Right ventricle myocardium superior (tissue), 1 donor: ENCODE data around the gene FGF1. TPM values are rescaled to one million over a fixed set of nuclear protein-coding genes. Genes with fewer than 3 reads are reported as not detected.
A peak's percentile ranks its signal among the peaks of the same experiment; 100 is the strongest.

Experiments used
- ATAC-seq: fragments of 200-7000 bp; cut with Tn5 transposase; one replicate; pipeline ENCODE4 v1.9.1; 2020; ENCODE audit warnings: mild to moderate bottlenecking; ENCODE audit not compliant: poor library complexity
- DNase-seq: peaks from one replicate; pipeline ENCODE4 v3.0.0-alpha.2; 2020
- intact Hi-C: fragments of 100-400 bp; cut with DNase I; formaldehyde crosslinking; loops from one replicate; pipeline ENCODE4 v1.11.2; 2022
- long read RNA-seq: library from polyadenylated mRNA; unstranded; transcript quantifications from one replicate; pipeline ENCODE4 v2.0.0, GENCODE V29; 2021
- total RNA-seq: library from RNA; stranded (reverse); fragmentation: NEBNext Ultra II Directional; extraction: Animal tissue kit (Norgen Biotek cat#: 25700); gene quantifications from one replicate; pipeline ENCODE4 v1.2.1, GENCODE V29; 2021
- donor health status: DM: no; HTN: yes; CAD: no; lungs with severe emphysema.

The FGF1 gene
- 42.7 TPM for total RNA-seq
- long read RNA-seq, full-length matches to known transcripts, result 64 of 95 reads
- long read RNA-seq, partial matches to known transcripts, result 1 of 95 reads
- long read RNA-seq, other reads (novel, unspliced or antisense), result 30 of 95 reads

DNA sequence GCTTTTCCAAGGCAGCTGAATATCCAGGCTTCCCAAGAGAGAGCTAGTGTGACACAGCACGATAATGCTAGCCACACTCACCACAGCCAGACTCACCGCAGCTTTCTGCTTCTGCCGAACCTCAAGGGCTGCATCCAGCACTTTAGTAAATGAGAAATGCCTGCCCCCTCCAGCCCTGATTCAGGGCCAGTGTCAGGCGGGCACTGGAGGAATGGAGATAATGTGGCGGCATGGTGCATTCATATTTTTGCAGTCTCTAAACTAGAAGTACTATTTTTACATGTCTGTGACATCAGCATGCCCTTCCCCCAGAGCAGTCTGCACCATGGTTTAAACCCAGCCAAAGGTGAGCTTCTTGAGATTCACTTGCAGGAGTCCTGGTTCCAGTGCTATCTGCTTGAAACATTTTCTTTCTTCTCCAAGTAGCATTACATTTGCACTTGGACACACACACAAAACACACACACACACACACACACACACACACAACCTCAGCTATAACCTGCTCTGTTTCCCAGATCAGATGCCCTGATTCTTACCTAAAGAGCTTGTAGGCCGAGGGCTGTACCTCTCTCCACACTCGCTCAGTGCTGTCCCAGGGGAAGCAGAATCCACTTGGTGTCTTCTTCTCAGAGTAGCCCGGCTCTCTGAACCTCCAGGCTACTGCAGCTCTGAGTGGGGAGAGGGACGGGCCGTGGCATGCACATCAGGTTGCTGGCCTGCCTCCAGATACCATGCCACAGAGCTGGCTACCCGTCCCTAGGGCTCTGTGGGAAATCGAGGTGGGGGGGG lies at the start of gene FGF1:
Gene FGF1 (minus strand): TSS at position 673 of the 792 bp plus-strand sequence. CDS start 71,963 bp downstream, outside the sequence.
- peak; percentile 87 for ATAC-seq
- intact Hi-C loops, result no loop called here
- peak; percentile 77 for DNase-seq

DNA sequence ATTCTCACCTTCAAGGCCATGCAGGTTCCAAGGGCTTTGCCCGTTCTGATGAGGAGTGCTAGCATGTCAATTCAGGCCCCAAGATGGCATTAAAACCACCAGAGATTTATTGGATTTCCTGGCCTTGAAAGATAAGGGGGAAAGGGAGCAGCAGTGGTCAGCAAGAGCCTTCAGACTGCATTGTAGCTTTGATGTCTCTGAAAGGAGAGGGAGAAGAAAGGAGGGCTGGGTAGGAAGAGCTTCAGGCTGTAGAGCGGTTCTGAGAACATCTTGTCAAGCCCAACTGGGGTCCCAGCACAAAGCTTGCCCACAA lies 41.8 kb upstream of the FGF1 start:
- intact Hi-C loops, result no loop called here
- DNase-seq, result no peak
- no peak for ATAC-seq

DNA sequence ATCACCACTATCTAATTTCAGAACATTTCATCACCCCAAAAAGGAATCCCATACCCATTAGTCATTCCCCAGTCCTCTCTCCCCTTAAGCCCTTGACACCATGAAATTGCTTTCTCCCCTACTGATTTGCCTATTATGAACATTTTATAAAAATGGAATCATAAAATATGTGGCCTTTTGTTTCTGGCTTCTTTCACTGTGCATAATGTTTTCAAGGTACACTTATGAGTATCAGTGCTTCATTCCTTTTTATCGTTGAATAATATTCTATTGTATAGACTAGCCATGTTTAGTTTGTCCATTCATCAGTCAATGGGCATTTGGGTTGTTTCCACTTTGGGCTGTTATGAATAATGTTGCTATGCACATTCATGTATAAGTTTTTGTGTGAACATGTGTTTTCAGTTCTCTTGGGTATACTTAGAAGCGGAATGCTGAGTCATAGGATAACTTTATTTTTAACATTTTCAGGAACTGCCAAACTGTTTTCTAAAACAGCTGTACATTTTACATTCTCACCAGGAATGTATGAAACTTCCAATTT lies 40.4 kb upstream of the FGF1 start:
- ATAC-seq (peak; percentile 17), DNase-seq (no peak)
- intact Hi-C loops, result no loop called here

DNA sequence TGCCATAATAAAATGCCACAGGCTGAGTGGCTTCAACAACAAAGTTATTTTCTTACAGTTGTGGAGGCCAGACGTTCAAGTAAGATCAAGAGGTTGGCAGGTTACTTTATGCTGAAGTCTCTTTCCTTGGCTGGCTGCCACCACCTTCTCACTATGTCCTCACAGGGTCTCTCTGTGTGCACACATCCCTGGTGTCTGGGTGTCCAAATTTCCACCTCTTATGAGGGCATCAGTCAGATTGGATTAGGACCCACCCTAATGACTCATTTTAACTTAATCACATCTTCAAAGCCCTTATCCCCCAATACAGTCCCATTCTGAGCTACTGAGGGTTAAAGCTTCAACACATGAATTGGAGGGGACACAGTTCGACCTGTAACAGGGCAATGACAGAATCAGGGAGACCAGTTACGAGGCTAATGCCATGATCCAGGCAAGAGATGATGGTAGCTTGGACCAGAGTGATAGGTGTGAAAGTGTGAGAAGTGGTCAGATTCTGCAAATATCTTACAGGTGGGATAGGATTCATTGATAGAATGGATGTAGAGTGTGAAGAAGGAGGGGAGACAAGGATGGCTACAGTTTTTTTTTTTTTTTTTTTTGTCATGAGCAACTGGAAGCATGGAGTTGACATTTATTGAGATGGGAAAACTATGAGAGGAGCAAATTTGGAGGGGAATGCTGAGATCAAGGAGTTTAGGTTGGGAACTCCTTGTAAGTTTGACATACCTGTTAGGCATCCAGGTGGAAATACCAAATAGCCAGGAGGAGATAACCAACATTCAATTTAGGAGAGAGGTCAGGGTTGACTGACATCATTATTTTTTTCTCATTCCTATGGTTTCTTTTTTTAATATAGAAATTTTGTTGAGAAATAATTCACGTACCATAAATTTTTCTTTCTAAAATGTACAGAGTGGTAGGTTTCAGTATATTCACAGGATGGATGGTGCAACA lies 39.6 kb upstream of the FGF1 start:
- DNase-seq (no peak), ATAC-seq (no peak)
- intact Hi-C loops, result no loop called here

DNA sequence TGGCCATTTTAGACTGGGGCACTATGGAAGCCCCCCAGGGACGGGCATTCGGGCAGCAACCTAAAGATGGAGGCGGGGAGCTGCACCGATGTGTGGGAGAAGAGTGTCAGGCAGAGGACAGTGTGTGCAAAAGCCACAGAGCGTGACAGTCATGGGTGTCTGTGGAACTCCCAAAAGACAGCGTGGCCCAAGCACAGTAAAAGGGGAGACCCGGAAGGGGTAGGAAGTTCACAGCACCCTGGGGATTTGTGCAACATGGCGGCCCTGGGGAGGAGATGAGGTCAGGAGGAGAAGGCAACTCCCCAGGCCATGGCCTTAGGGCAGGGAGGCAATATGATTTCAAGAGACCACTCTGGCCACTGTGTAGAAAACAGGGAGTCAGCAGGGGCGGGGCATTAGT lies 38.9 kb upstream of the FGF1 start:
- DNase-seq (no peak), ATAC-seq (no peak)
- intact Hi-C loops, result loop anchor here (5.0 kb wide), 1 partner anchor 42 kb away; no protein-coding TSS in a partner anchor

DNA sequence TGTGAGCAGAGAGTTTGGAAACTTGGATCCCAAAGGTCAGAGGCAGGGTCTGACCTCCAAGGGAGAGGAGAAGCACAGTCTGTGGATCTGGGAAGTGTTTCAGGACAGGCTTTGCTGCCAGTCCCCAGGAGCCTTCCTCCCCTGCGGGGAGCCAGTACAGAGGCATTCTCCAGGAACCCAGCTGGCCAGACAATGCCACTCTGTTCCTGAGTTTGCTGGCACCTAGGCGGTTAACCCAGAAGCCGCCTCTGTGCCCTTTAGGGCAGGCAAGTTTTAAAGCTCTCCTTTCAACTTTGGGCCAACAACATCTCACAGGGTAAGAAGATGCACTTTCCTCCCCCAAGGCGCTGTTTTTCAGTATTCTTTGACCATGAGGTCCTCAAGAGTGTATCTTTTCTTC lies 37.0 kb upstream of the FGF1 start:
- no peak for ATAC-seq
- DNase-seq, result no peak
- intact Hi-C loops, result loop anchor here (5.0 kb wide), 1 partner anchor 44 kb away; no protein-coding TSS in a partner anchor

DNA sequence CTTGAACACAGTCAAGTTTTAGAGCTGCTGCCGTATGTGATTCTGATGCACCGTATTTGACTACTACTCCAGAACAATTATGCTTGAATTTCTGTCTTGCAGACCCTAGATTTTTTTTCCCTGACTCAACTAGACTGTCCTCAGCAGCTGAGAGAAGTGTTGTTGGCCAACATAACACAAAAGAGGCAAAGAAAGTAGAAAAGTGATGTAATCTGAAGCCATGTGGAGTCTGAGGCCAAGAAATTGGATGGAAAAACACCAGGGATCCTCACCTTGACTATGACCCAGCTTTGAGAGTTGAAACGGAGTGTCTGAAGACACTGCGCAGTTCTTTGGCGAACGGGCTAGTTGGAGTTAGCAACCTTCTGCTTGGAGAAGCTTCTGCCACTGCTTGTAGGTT lies 36.3 kb upstream of the FGF1 start:
- ATAC-seq (no peak), DNase-seq (no peak)
- intact Hi-C loops, result loop anchor here (5.0 kb wide), 1 partner anchor 45 kb away; no protein-coding TSS in a partner anchor

DNA sequence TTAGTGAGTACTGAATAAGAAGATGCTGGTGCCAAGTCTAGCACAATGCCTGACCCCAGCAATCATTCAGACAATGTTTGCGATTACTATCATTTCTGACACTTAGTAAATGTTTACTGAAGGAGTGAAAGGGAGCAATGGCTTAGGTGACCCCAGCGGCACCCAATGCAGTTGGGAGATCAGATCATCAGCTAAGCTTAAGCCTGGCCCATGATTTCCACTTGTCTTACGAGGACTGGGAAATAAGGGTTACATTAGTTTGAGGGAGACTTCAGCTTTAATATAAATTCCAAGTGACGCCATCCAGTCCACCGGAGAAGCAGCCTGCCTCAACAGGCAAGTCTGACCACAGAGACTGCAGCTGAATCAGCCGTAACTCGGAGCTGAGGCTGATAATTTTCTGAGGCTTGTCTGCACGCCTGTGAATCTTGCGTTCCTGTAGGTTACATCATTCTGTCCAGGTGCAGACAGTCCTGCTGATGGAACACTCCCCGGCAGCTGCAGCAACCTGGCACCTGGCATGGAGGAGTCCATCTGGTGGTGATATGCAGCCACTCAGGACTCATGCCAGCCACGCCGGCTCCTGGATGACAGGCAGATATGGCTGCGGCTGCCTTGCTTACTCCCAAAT lies 34.9 kb upstream of the FGF1 start:
- intact Hi-C loops, result loop anchor here (5.0 kb wide), 1 partner anchor 47 kb away; no protein-coding TSS in a partner anchor
- peak; percentile 47 for ATAC-seq
- peak; percentile 72 for DNase-seq

DNA sequence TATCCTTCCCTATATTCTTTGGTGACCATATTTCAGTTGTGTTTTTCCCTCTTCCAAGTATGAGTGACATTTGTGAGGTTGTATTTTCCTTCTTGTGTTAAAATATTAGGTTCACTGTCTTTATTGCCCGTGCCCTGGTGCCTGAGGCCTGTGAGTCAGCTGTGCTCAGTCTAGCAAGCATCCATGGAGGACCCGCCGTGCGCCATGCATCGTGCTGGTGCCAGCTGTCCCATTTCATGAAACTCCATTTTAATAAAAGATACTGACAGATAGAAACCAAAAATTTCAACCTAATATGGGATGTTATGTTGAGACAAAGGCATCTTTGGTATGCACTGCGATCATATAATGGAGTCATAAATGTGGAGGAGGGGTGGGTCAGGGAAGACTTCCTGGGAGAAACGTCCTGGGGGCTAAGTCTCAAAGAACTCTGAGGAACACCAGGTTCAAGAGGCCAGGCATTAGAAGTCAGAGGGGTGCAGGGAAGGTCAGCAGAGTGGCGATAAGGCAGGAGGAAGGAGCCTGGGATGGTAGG lies 34.0 kb upstream of the FGF1 start:
- no peak for DNase-seq
- intact Hi-C loops, result loop anchor here (5.0 kb wide), 1 partner anchor 47 kb away; no protein-coding TSS in a partner anchor
- ATAC-seq, result no peak

DNA sequence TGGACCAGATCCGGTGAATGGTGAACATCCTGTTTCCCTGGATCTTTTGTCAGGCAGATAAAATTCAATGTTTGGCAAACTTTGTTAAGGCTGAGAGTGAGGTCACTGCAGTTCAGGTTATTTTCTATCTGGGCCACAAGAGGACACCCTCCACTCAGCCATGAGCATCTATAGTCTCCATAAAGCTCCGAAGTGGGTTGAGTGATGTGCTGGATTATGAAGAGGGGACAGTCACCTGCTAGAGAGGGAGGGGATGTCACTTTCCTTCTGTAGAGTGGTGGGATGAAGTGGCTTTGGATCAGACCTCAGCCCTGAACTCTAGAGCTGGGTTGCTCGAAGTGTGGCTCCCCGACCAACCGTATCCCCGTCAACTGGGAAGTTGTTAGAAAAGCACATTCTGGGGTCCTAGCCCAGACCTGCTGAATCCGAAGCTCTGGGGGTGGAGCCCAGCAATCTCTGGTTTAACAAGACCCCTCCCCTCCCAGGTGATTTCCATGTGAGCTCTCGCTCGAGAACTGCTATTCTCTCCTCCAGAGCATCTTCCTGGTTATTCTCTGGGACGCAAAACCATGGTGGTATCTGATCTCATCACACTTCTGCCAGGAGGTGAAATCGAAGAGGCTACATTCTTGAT lies 31.8 kb upstream of the FGF1 start:
- intact Hi-C loops, result loop anchor here (2.0 kb wide), 1 partner anchor 163 kb away; no protein-coding TSS in a partner anchor
- DNase-seq, result no peak
- peak; percentile 70 for ATAC-seq

DNA sequence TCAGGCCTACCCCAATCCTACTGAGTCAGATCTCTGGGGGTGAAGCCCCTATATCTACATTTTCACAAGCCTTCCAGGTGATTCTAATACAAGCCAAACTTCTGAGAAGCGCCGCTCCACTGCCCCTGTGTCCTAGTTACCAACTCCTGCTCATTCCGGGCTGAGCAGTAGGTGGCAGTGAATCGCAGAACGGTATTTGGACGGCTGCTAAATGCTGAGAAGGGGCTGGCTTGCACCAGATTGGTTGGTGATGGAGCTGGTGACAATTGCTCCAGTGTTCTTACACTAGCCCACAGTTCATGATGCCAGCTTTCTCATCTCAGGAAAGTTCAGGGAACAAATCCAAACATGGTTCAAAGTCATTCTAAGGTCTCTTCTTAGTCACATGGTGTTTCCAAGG lies 31.1 kb upstream of the FGF1 start:
- peak; percentile 69 for ATAC-seq
- intact Hi-C loops, result loop anchor here (2.0 kb wide), 1 partner anchor 164 kb away; no protein-coding TSS in a partner anchor
- DNase-seq, result peak; percentile 62

DNA sequence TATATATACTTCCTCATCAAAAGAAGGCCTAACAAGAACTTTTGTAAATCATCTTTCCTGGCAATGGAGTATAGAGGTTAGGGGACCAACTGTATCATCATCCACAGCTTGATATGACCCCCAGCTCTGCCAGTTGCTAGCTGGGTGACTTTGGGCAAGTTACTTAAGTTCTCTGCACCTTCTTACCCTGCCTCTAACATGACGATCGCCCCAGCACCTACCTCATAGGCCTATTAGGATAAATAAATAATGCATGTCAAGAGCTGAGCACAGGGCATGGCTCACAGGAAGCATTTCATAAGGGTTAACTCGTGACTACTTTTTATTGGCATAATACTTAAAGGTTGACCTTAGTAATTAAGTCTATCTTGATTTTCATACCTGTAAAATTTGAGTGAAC lies 29.4 kb upstream of the FGF1 start:
- intact Hi-C loops, result no loop called here
- DNase-seq (no peak), ATAC-seq (no peak)

DNA sequence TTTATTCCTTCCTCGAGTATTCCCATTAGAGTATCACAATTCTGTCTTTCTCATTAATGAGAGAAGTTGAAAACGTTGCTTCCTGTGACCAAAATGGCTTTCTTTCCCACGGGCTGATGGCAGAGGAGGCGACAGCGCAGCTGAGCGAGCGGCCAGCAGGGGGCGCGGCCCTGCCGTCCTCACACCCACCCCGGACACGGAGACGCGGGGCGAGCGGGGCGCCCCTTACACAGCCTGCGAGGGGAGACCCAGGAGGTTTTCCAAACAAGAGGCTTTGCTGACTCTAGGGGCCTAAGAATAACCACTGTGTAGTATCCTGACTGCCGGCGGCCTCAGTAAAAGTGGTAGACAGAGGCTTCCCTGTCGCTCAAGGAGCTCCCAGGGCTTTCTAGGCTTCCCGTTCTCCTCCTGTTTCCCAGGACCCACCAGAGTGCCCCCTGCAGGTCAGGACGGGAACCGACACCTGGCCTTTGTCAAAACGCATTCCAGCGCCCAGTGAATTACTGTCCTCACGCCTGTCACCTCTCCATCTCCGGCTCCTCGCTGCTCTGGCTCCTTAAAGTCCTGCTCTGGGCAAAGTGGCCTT lies 27.3 kb upstream of the FGF1 start:
- DNase-seq, result peak; percentile 92
- intact Hi-C loops, result no loop called here
- ATAC-seq, result peak; percentile 87

DNA sequence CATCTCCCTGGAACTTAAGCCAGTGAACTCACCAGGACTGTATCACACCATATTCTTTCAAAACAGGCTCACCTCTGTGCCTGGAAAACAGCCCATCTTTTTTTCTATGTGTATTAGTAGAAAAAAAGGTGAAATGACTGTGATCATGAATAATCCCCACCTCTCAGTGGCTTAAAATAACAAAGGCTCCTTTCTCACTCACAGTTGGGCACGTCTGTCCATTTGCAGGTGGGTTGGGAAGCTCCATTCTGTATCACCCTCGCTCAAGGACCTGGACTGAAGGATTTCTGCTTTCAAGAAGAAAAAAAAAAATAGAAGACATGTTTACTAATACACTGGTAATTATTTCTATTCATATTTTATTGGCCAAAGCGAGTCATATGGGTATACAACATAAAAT lies 17.3 kb upstream of the FGF1 start:
- DNase-seq, result no peak
- no peak for ATAC-seq
- intact Hi-C loops, result no loop called here

DNA sequence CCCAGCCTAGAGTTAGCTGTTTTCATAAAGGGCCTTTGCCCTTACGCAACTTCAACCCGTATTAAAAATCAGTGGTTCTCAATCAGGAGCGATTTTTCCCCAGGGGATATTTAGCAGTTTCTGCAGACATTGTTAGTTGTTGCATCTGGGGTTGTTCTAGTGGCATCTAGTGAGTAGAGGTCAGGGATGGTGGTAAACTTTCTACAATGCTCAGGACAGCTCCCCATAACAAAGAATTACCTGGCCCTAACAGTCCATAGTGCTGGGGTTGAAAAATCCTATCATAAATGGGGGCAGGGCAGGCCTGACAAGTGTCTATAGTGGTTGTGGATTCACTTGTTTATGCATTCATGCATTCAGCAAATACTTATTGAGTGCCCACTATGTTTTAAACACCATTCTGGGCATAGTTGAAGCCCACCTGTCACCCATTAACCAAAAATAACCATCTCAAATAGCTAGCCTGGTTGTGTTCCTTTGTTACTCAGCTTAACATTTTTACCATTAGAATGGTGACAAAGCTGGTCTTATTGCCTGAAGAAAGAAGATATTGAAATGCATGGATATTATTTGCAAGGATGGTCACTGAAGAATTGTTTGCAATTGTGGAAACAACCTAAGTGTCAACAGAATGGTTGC lies 15.9 kb upstream of the FGF1 start:
- DNase-seq (no peak), ATAC-seq (no peak)
- intact Hi-C loops, result no loop called here

DNA sequence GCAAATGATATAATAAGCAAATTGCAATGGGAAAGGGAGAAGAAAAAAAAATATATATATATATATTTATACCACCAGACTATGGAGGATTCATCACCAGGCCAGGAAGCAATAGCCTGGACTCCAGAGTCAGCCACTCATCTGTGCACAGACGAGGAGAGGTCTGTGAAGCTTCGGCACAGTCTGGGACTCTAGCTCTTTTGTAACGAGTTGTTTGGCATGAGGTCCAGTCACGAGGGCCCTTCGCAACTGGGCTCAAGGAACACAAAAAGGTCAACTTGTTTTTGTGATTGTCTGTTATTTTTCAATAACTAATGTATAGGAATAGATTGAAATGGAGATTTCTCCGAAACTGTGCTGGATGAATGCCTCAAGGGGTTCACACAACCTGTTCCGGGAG lies 14.7 kb upstream of the FGF1 start:
- intact Hi-C loops, result no loop called here
- DNase-seq, result no peak
- ATAC-seq, result no peak

DNA sequence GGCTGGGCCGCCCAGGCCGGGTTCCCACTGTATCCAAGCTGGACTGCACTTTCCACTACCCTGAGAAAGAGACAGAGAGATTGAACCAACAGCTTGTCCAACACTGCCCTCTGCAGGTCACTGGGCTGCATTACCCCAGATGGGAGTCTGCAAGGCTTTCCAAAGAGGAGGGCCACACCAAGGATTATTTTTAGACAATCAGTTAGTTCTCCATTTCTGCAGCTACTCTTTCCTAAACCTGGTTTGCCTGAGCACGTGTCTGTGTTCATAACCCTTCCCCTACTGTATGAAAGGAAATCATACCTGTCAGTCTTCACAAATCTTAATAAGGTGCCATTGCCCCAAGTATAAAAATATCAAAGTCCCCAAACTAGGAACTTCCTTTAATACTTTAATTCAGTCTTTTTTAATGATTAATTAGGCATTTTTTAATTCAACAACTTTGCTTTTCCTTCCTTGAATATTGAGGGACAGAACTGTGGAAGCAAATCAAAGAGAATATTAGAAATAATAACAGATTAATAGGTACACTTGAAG lies 13.4 kb upstream of the FGF1 start:
- peak; percentile 92 for DNase-seq
- intact Hi-C loops, result loop anchor here (2.0 to 5.0 kb wide), 3 partner anchors 44 to 547 kb away; no protein-coding TSS in a partner anchor
- ATAC-seq, result peak; percentile 90
